IPS DF 6.9 (cell line): ENCODE measurements around the gene TXNDC16.
A peak's percentile ranks its signal among the peaks of the same experiment; 100 is the strongest.

Source experiments
- DNase-seq: peaks from one replicate; pipeline ENCODE4 v3.0.0-alpha.2; 2013; ENCODE audit warnings: low read depth, low spot score
- H3K27ac ChIP-seq: one replicate; pipeline ENCODE4 v1.5.1; 2013; ENCODE audit warnings: low read length, control low read depth
- H3K27me3 ChIP-seq: 2 replicates; pipeline ENCODE4 v1.6.1; 2013; ENCODE audit warnings: mild to moderate bottlenecking, low read length; ENCODE audit not compliant: control insufficient read depth, insufficient read depth
- H3K36me3 ChIP-seq: 2 replicates; pipeline ENCODE4 v1.6.1; 2013; ENCODE audit warnings: low read length; ENCODE audit not compliant: control insufficient read depth, insufficient read depth
- H3K4me1 ChIP-seq: 2 replicates; pipeline ENCODE4 v1.6.1; 2013; ENCODE audit warnings: low read length; ENCODE audit not compliant: control insufficient read depth, insufficient read depth
- H3K4me3 ChIP-seq: 2 replicates; pipeline ENCODE4 v1.5.1; 2013; ENCODE audit warnings: mild to moderate bottlenecking, low read length
- H3K9me3 ChIP-seq: 2 replicates; pipeline ENCODE4 v1.6.1; 2013; ENCODE audit warnings: low read length, inconsistent platforms; ENCODE audit not compliant: control insufficient read depth, insufficient read depth
- WGBS: extraction: QIAGEN DNeasy Blood & Tissue Kit; methylation state at CpG from one replicate; pipeline ENCODE4 v1.1.7; 2013; ENCODE audit warnings: mixed read lengths, missing lambda C conversion rate; ENCODE audit not compliant: insufficient read length, insufficient coverage; 5-methylcytosine and 5-hydroxymethylcytosine counted together

Gene TXNDC16

DNA sequence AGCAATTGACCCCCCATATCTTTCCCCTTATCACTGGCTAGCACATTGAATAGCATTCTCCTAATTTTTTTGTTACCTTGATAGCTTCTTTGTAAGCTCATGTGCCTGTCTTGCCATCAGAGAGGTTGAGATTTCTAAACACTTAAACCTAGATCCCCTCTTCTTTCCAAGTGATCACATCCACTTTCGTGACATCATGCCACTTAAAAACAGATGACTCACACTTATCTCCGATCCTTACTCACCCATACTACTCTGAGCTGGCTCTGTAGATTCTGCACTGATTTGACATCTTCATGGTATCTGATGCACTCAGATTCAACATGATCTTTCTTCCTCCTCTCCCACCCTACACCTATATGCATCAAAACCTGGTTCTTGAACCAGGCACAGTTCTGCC lies 10.8 kb upstream of the TXNDC16 start:
- no peak overlapping the region for H3K4me3 ChIP-seq
- WGBS, result no CpG with 5 or more reads among the region's 2 CpGs
- H3K4me1 ChIP-seq, result no peaks in the 10 kb centered on the region
- H3K27me3 ChIP-seq, result no peaks in the 10 kb centered on the region
- no peaks in the 10 kb centered on the region for H3K9me3 ChIP-seq
- no peak overlapping the region for H3K27ac ChIP-seq
- H3K36me3 ChIP-seq, result no peaks in the 10 kb centered on the region
- DNase-seq, result no peak

DNA sequence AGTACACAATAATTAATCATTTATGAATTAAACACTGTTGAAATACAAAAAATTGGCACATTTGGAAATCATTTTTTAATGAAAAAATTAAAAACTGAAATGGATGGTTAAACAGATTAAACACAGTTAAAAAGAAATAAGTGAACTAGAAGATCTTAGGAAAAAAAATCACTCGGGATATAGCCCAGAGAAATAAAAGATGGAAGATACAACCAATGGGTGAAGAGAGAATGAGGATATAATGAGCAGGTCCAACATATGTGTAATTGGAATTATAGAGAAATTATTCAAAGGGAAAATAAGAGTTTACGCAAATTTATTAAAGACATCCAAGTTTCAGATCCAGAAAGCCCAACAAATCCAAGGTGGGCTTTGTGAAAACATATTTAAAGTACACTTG lies 6.4 kb upstream of the TXNDC16 start:
- Histone ChIP-seq H3K4me1 (no peaks in the 10 kb centered on the region), H3K27me3 (no peaks in the 10 kb centered on the region), H3K4me3 (no peak overlapping the region), H3K9me3 (no peaks in the 10 kb centered on the region), H3K27ac (no peak overlapping the region), H3K36me3 (no peaks in the 10 kb centered on the region)
- no peak for DNase-seq
- WGBS, result no CpG with 5 or more reads among the region's 2 CpGs

DNA sequence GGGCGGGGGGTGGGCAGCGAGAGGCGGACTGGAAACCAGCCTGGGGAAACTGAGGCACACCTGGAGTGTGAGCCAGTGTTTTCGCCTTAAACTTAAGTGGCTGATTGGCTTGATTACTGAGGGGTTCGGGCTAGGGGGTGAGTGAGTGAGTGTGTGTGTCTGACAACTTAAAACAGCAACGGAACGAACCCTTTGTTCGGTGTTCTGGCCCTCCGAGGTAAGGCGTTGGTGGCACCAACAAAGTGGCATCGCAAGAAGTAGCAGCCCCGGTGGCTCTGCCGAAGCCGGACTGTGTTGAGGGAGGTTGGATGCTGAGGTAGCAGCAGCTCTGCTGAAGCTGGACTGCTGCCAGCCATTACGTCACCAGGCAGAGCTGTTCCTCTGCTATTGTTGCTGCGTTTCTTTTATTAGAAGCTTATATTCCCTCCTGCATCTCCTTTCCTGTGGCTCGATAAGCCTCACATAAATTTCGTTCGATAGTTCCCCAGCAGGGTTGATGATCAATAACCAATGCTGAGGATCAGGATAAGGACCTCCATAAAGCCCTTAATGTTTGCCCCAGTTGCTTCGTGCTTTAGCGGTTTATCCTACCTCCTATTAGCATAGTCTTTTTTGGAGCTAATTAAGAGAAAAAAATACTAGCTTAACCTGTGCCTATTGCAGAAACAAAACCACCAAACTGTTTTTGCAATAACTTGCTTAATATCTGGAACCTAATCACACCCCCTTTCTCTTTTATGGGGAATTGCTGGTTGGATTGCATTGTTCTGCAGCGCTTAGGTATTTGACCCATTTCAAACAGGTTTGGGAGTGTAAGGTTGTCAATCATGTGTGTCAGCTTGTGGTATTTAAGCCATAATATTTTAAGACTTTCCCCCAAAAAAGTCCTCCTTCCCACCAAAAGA lies 1.6 kb upstream of the TXNDC16 start:
- Histone ChIP-seq H3K36me3 (no peaks in the 10 kb centered on the region), H3K4me1 (no peaks in the 10 kb centered on the region; the same call in 1 of the 2 replicates), H3K27ac (no peak overlapping the region), H3K4me3 (peak overlapping the region; percentile 75; the same call in 1 of the 2 replicates), H3K9me3 (no peaks in the 10 kb centered on the region), H3K27me3 (no peaks in the 10 kb centered on the region)
- no peak for DNase-seq
- no CpG with 5 or more reads among the region's 22 CpGs for WGBS

DNA sequence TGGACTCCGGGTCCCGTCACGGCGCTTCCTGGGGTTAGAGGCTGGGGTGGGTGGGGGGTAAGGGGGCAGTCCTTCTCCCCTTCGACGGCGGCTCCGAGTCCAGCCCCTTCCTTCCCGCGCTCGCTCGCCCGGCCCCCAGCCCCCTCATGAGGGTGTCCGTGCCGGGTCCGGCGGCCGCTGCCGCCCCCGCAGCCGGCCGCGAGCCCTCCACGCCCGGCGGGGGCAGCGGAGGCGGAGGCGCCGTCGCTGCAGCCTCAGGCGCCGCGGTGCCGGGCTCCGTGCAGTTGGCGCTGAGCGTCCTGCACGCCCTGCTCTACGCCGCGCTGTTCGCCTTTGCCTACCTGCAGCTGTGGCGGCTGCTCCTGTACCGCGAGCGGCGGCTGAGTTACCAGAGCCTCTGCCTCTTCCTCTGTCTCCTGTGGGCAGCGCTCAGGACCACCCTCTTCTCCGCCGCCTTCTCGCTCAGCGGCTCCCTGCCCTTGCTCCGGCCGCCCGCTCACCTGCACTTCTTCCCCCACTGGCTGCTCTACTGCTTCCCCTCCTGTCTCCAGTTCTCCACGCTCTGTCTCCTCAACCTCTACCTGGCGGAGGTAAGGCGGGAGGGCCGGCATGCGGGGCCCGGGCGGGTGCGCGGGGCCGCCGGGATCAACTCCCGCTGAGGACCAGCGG lies 831 bp upstream of the TXNDC16 start:
- no CpG with 5 or more reads among the region's 69 CpGs for WGBS
- Histone ChIP-seq H3K4me3 (peak overlapping the region; percentile 75), H3K27me3 (no peaks in the 10 kb centered on the region), H3K9me3 (no peaks in the 10 kb centered on the region), H3K27ac (no peak overlapping the region), H3K36me3 (no peaks in the 10 kb centered on the region), H3K4me1 (no peaks in the 10 kb centered on the region; the same call in 1 of the 2 replicates)
- DNase-seq, result no peak

DNA sequence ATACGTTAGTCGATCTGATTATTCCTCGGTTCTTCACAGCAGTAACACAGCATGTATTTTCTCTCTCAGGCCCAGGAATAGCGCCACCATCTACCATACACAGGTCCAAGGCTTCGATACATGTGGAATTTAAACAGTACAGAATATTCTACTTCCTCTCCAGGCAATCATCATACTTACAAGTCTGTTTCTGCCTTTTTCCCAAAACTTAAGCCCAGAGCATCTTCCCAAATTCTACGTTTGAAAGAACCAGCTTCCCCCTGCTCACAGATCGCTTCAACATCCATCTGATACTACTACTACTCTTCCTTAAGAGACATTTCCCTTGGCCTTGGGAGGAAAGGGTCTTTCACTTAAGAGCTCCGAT lies 626 bp downstream of the TXNDC16 start:
- H3K4me3 ChIP-seq, result peak overlapping the region; percentile 91
- H3K9me3 ChIP-seq, result no peaks in the 10 kb centered on the region
- H3K27ac ChIP-seq, result no peak overlapping the region
- H3K36me3 ChIP-seq, result no peaks in the 10 kb centered on the region; the same call in 1 of the 2 replicates
- no peaks in the 10 kb centered on the region for H3K27me3 ChIP-seq
- WGBS, result no CpG with 5 or more reads among the region's 8 CpGs
- H3K4me1 ChIP-seq, result no peaks in the 10 kb centered on the region; the same call in 1 of the 2 replicates
- DNase-seq, result no peak

DNA sequence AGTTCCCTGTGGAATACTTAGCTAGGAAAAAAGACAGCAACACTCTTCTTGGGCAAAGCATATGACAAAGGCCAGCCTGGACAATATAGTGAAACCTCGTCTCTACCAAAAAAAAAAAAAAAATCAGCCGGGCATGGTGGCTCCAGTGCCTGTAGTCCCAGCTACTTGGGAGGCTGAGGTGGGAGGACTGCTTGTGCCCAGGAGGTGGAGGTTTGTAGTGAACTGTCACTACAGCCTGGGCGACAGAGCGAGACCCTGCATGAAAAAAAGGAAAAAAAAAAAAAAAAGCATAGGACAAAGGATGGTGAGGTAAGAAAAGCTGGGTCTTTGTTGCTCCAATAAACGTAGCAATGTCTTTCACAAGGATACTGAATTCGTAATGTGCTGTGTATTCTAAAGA lies 1.1 kb downstream of the TXNDC16 start:
- no peaks in the 10 kb centered on the region for H3K27me3 ChIP-seq
- no CpG with 5 or more reads among the region's 6 CpGs for WGBS
- no peak overlapping the region; the same call in 1 of the 2 replicates for H3K4me3 ChIP-seq
- H3K4me1 ChIP-seq, result no peaks in the 10 kb centered on the region; the same call in 1 of the 2 replicates
- no peak overlapping the region for H3K27ac ChIP-seq
- no peaks in the 10 kb centered on the region for H3K9me3 ChIP-seq
- H3K36me3 ChIP-seq, result no peaks in the 10 kb centered on the region; the same call in 1 of the 2 replicates
- DNase-seq, result no peak

DNA sequence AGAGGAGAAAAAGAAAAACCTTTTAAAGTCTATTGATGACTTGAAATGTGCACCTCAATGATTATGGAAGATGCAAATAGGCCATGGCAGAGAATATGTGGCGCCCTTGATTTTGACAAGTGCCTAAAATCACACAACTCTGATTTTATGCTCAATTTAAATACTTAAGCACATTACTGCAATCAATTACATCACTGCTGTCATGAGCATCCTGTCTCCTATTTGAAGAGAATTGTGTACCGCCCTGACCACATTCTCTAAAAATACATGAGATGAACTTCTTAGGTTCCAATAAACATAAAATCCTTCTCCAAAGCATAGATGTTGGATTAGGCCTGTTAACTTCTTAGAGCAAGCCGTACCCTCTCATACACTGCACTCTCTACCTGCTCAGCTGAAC lies 1.6 kb downstream of the TXNDC16 start:
- H3K4me1 ChIP-seq, result no peaks in the 10 kb centered on the region; the same call in 1 of the 2 replicates
- no CpG with 5 or more reads among the region's 3 CpGs for WGBS
- H3K27me3 ChIP-seq, result no peaks in the 10 kb centered on the region
- no peaks in the 10 kb centered on the region for H3K9me3 ChIP-seq
- H3K4me3 ChIP-seq, result no peak overlapping the region
- no peaks in the 10 kb centered on the region; the same call in 1 of the 2 replicates for H3K36me3 ChIP-seq
- DNase-seq, result no peak
- H3K27ac ChIP-seq, result no peak overlapping the region

DNA sequence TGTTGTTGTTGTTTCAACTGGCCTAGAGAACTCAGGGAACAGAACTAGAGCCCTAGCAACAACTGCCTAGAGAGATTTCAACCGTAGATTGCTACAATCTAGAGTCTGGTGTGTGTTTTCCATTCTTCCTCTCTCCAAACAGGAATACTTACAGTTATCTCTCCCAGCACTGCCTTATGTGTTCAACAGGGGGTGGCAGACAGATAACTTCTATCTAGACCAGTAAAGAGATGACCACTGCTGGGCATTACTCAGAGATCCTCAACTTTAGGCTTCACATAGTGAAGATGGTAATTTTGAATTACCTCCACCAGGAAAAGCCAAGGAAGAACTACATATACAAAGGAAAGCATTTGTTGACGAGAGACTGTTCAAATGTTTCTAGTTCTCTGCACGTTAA lies 4.8 kb downstream of the TXNDC16 start:
- Histone ChIP-seq H3K36me3 (no peaks in the 10 kb centered on the region; the same call in 1 of the 2 replicates), H3K27ac (no peak overlapping the region), H3K27me3 (no peaks in the 10 kb centered on the region), H3K4me1 (no peaks in the 10 kb centered on the region; the same call in 1 of the 2 replicates), H3K9me3 (no peaks in the 10 kb centered on the region), H3K4me3 (no peak overlapping the region)
- no CpG with 5 or more reads among the region's 3 CpGs for WGBS
- DNase-seq, result no peak

DNA sequence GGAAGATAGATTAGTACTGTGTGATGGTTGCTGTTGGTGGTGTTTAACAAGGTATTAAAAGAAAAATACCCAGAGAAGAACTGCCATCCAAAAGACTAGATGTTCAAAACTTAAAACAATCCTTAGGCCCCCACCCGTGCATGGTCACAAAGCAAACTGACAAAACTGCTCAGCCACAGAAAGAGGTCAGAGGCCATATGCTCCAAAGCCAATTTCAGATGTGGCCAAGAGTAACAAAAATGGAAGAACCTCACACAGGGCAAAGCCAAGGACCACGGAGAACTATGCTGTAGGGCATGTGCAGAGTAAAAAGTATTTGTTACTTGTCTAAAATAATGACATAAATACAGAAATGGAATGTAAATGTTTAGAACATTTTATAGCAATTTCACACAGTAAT lies 5.3 kb downstream of the TXNDC16 start:
- WGBS, result no CpG with 5 or more reads among the region's 2 CpGs
- no peak for DNase-seq

DNA sequence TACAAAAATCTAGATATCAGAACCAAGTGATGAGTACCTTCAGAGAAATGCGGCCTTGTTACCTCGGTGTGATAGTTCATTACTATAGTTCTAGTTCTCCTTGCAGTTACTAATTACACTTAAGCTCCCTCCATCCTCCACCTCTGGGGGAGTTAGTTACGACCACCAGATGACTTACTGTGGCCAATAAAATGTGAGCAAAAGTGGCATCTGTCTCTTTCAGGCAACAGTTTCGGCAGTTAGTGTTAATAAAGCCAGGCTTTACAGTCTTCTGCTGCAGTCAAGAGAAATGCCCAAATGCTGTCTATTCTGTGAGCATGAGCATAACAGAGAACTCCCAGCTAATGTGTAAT lies 6.0 kb downstream of the TXNDC16 start:
- no CpG with 5 or more reads among the region's 4 CpGs for WGBS
- DNase-seq, result no peak

More for the DNA sequence above, 5.3 kb downstream of the TXNDC16 start:
- Histone ChIP-seq H3K36me3 (no peaks in the 10 kb centered on the region; the same call in 1 of the 2 replicates), H3K27ac (no peak overlapping the region), H3K9me3 (no peaks in the 10 kb centered on the region), H3K4me3 (no peak overlapping the region), H3K27me3 (no peaks in the 10 kb centered on the region), H3K4me1 (no peaks in the 10 kb centered on the region; the same call in 1 of the 2 replicates)

More for the DNA sequence above, 6.0 kb downstream of the TXNDC16 start:
- H3K4me1 ChIP-seq, result no peaks in the 10 kb centered on the region
- H3K36me3 ChIP-seq, result no peaks in the 10 kb centered on the region; the same call in 1 of the 2 replicates
- H3K9me3 ChIP-seq, result no peaks in the 10 kb centered on the region
- no peaks in the 10 kb centered on the region for H3K27me3 ChIP-seq
- no peak overlapping the region for H3K4me3 ChIP-seq
- H3K27ac ChIP-seq, result no peak overlapping the region
